HCT116 (cell line): ENCODE measurements around the gene UTP18. TPM values are rescaled to one million over a fixed set of nuclear protein-coding genes. Genes with fewer than 3 reads are reported as not detected.
"Not testable (repeated sequence)": the region's sequence is repeated elsewhere in the genome, so short reads cannot be mapped to it uniquely, and the experiment has no call there.

ENCODE experiments used
- ATAC-seq: fragments of 200-7000 bp; cut with Tn5 transposase; 2 replicates; pipeline ENCODE4 v1.9.1; 2020; ENCODE audit warnings: mild to moderate bottlenecking, moderate library complexity
- BruUV-seq: library from RNA; stranded (reverse); fragments of 400-500 nt; replicated peaks from 2 replicates; lab custom pipeline; 2021; lab: Mats Ljungman, UMichigan
- CTCF ChIA-PET: fragments of 300-600 bp; sonication (Branson Sonifier 250); formaldehyde crosslinking; loops from one replicate; lab custom pipeline; 2021; ENCODE audit warnings: antibody characterized with exemption; lab: Charles Lee
- POLR2A ChIA-PET: fragments of 300-600, 350-600 bp; sonication (Branson Sonifier 250); formaldehyde crosslinking; loops from one replicate; lab custom pipeline; 2021; ENCODE audit warnings: antibody characterized with exemption; lab: Charles Lee
- RAD21 ChIA-PET, 2 experiments: fragments of 300-600 bp; sonication (Branson Sonifier 250); formaldehyde crosslinking; loops; one replicate each; lab custom pipeline; 2023; ENCODE audit warnings: low total read pairs in 2 of 2; ENCODE audit not compliant: uncharacterized antibody in 2 of 2, unreplicated experiment in 2 of 2, low non-redundant PET in 1 of 2; lab: Charles Lee
- DNase-seq: peaks from one replicate; pipeline ENCODE4 v3.0.0-alpha.2; 2010; ENCODE audit warnings: low read depth, low spot score
- H2AFZ ChIP-seq: fragments of 200-600 bp; shearing (Covaris generic), sonication (generic); 2 replicates; pipeline ENCODE4 v1.6.1; 2017; ENCODE audit warnings: low read depth, mixed run types, mixed read lengths, antibody characterized with exemption, low read length; ENCODE audit not compliant: poor library complexity, severe bottlenecking
- H3K27ac ChIP-seq: 2 replicates; pipeline ENCODE4 v1.5.1; 2012; ENCODE audit warnings: low read depth, low read length
- H3K27me3 ChIP-seq: fragments of 200-600 bp; sonication (generic); 2 replicates; pipeline ENCODE4 v1.6.1; 2016; ENCODE audit warnings: mixed run types, low read length, mixed read lengths; ENCODE audit not compliant: insufficient read depth
- H3K36me3 ChIP-seq, 2 experiments: fragments of 200-500 bp in 1 of 2; fragments of 200-600 bp in 1 of 2; sonication (Bioruptor generic) in 1 of 2; sonication (generic) in 1 of 2; 2 replicates each; pipeline versions ENCODE4 v1.5.1 to v1.6.1; 2014 to 2016; ENCODE audit warnings: low read length in 2 of 2, inconsistent platforms in 1 of 2, mixed read lengths in 1 of 2, mixed run types in 1 of 2; ENCODE audit not compliant: insufficient read depth in 2 of 2, control insufficient read depth in 1 of 2
- H3K4me1 ChIP-seq, 2 experiments: fragments of 200-600 bp in 1 of 2; sonication (generic) in 1 of 2; 2 replicates each; pipeline versions ENCODE4 v1.5.1 to v1.6.1; 2012 to 2017; ENCODE audit warnings: low read length in 2 of 2, inconsistent platforms in 1 of 2, mild to moderate bottlenecking in 1 of 2, mixed read lengths in 1 of 2, mixed run types in 1 of 2, moderate library complexity in 1 of 2; ENCODE audit not compliant: insufficient read depth in 2 of 2, control insufficient read depth in 1 of 2
- H3K4me2 ChIP-seq: fragments of 200-600 bp; sonication (generic); 2 replicates; pipeline ENCODE4 v1.6.1; 2017; ENCODE audit warnings: mixed run types, low read length, mixed read lengths
- H3K4me3 ChIP-seq, 2 experiments: fragments of 200-600 bp in 1 of 2; sonication (generic) in 1 of 2; replicated peaks in 1 of 2; 2 replicates each; pipeline ENCODE4 v1.5.1; 2011 to 2016; ENCODE audit warnings: low read length in 2 of 2, control low read depth in 1 of 2, low read depth in 1 of 2, mild to moderate bottlenecking in 1 of 2, mixed read lengths in 1 of 2, mixed run types in 1 of 2
- H3K79me2 ChIP-seq: fragments of 200-600 bp; sonication (generic); 2 replicates; pipeline ENCODE4 v1.6.1; 2017; ENCODE audit warnings: mild to moderate bottlenecking, mixed run types, low read length, moderate library complexity, mixed read lengths; ENCODE audit not compliant: insufficient read depth
- H3K9ac ChIP-seq: fragments of 200-600 bp; sonication (generic); 2 replicates; pipeline ENCODE4 v1.6.1; 2016; ENCODE audit warnings: low read length, mixed read lengths
- H3K9me2 ChIP-seq: fragments of 200-600 bp; sonication (generic), shearing (Covaris generic); 2 replicates; pipeline ENCODE4 v1.6.1; 2017; ENCODE audit warnings: mixed run types, mild to moderate bottlenecking, moderate library complexity; ENCODE audit not compliant: insufficient read depth
- H3K9me3 ChIP-seq, 2 experiments: fragments of 200-500 bp in 1 of 2; fragments of 200-600 bp in 1 of 2; sonication (Bioruptor generic) in 1 of 2; sonication (generic) in 1 of 2; 2 replicates each; pipeline ENCODE4 v1.6.1; 2014 to 2017; ENCODE audit warnings: low read length in 2 of 2, mixed read lengths in 2 of 2, inconsistent platforms in 1 of 2, low read depth in 1 of 2, mild to moderate bottlenecking in 1 of 2, mixed run types in 1 of 2, moderate library complexity in 1 of 2; ENCODE audit not compliant: control insufficient read depth in 1 of 2, insufficient read depth in 1 of 2
- H4K20me1 ChIP-seq: fragments of 200-600 bp; sonication (generic), shearing (Covaris generic); 2 replicates; pipeline ENCODE4 v1.6.1; 2017; ENCODE audit warnings: mixed run types, mild to moderate bottlenecking, moderate library complexity; ENCODE audit not compliant: insufficient read depth
- EZH2 ChIP-seq: fragments of 200-600 bp; sonication (generic); IDR thresholded peaks from 2 replicates; pipeline ENCODE4 v1.6.1; 2017; ENCODE audit warnings: antibody characterized with exemption, mixed run types
- SIN3A ChIP-seq: IDR thresholded peaks from 2 replicates; pipeline ENCODE4 v1.6.1; 2012; ENCODE audit warnings: low read depth
- TCF7L2 ChIP-seq: IDR thresholded peaks from 2 replicates; pipeline ENCODE4 v1.7.0; 2011; ENCODE audit warnings: borderline replicate concordance, inconsistent platforms; ENCODE audit not compliant: insufficient read depth, insufficient read length; ENCODE audit errors: extremely low read depth
- ZFX ChIP-seq: fragments of 450-650 bp; IDR thresholded peaks from 2 replicates; pipeline ENCODE4 v1.6.1; 2017
- ZNF274 ChIP-seq: fragments of 200-500 bp; sonication (Bioruptor generic); IDR thresholded peaks from 2 replicates; pipeline ENCODE4 v1.6.1; 2014; ENCODE audit warnings: mild to moderate bottlenecking, low read depth, low read length, inconsistent platforms
- intact Hi-C: fragments of 100-400 bp; cut with micrococcal nuclease; formaldehyde crosslinking; loops from 2 replicates; pipeline ENCODE4 v1.10.0; 2022
- total RNA-seq: library from RNA; stranded (reverse); gene quantifications from one replicate; pipeline ENCODE4 v1.2.1, GENCODE V29; 2021; ENCODE audit not compliant: unreplicated experiment
- TF ChIP-seq, protein P1 (sequence below): IDR thresholded peaks from 2 replicates; pipeline ENCODE4 v1.6.1; 2012; ENCODE audit warnings: low read depth

UTP18 gene
- total RNA-seq, 1 experiment from 2014 or later, result 92.6 TPM

DNA sequence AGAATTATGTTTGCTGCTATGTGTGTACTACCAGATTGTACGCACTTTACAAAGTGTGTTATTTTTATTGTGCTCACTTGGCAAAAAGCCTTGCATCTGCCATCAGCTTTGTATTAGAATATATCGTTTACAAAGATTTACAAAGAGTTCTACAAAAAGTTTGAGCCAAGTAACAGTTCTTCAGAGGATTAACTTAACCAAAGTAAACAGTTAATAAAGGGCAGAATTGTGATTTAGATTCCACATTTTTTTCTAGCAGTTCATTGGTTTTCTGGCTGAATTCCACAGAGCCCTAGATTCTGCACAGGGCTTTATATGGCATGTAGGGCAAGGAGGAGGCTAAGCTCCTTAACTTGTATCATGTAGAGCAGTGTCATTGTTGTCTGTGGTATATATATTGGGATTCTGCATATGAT, 29.4 kb downstream of the UTP18 start (continued):
- TF ChIP-seq ZFX (no peak), EZH2 (no peak), ZNF274 (no peak), SIN3A (no peak), TCF7L2 (no peak)
- TF ChIP-seq, protein P1, sequence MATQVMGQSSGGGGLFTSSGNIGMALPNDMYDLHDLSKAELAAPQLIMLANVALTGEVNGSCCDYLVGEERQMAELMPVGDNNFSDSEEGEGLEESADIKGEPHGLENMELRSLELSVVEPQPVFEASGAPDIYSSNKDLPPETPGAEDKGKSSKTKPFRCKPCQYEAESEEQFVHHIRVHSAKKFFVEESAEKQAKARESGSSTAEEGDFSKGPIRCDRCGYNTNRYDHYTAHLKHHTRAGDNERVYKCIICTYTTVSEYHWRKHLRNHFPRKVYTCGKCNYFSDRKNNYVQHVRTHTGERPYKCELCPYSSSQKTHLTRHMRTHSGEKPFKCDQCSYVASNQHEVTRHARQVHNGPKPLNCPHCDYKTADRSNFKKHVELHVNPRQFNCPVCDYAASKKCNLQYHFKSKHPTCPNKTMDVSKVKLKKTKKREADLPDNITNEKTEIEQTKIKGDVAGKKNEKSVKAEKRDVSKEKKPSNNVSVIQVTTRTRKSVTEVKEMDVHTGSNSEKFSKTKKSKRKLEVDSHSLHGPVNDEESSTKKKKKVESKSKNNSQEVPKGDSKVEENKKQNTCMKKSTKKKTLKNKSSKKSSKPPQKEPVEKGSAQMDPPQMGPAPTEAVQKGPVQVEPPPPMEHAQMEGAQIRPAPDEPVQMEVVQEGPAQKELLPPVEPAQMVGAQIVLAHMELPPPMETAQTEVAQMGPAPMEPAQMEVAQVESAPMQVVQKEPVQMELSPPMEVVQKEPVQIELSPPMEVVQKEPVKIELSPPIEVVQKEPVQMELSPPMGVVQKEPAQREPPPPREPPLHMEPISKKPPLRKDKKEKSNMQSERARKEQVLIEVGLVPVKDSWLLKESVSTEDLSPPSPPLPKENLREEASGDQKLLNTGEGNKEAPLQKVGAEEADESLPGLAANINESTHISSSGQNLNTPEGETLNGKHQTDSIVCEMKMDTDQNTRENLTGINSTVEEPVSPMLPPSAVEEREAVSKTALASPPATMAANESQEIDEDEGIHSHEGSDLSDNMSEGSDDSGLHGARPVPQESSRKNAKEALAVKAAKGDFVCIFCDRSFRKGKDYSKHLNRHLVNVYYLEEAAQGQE, result no peak

DNA sequence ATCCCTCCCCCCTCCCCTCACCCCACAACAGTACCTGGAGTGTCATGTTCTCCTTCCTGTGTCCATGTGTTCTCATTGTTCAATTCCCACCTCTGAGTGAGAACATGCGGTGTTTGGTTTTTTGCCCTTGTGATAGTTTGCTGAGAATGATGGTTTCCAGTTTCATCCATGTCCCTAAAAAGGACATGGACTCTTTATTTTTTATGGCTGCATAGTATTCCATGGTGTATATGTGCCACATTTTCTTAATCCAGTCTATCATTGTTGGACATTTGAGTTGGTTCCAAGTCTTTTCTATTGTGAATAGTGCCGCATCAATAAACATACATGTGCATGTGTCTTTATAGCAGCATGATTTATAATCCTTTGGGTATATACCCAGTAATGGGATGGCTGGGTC, 34.0 kb downstream of the UTP18 start:
- intact Hi-C loops, H3K27ac ChIP-seq, H3K4me2 ChIP-seq, ATAC-seq, DNase-seq, H3K9me2 ChIP-seq, BruUV-seq, CTCF ChIA-PET, H3K4me3 ChIP-seq, POLR2A ChIA-PET, H2AFZ ChIP-seq, H3K27me3 ChIP-seq, H4K20me1 ChIP-seq, H3K9ac ChIP-seq, RAD21 ChIA-PET, H3K9me3 ChIP-seq, H3K4me1 ChIP-seq: not testable (repeated sequence)
- Histone ChIP-seq H3K36me3 (peaks cover 17 to 38% of the 10 kb centered on the region in 2 experiments), H3K79me2 (peaks cover 37% of the 10 kb centered on the region)
